HG02981 (cell line): ENCODE measurements around the gene RASEF.
"Not testable (repeated sequence)": the region's sequence is repeated elsewhere in the genome, so short reads cannot be mapped to it uniquely, and the experiment has no call there.

Experiments
- ATAC-seq: cut with Tn5 transposase; IDR thresholded peaks from one replicate; pipeline ENCODE4 v1.9.1; 2021; ENCODE audit warnings: mild to moderate bottlenecking, moderate library complexity; ENCODE audit not compliant: unreplicated experiment

The RASEF gene

DNA sequence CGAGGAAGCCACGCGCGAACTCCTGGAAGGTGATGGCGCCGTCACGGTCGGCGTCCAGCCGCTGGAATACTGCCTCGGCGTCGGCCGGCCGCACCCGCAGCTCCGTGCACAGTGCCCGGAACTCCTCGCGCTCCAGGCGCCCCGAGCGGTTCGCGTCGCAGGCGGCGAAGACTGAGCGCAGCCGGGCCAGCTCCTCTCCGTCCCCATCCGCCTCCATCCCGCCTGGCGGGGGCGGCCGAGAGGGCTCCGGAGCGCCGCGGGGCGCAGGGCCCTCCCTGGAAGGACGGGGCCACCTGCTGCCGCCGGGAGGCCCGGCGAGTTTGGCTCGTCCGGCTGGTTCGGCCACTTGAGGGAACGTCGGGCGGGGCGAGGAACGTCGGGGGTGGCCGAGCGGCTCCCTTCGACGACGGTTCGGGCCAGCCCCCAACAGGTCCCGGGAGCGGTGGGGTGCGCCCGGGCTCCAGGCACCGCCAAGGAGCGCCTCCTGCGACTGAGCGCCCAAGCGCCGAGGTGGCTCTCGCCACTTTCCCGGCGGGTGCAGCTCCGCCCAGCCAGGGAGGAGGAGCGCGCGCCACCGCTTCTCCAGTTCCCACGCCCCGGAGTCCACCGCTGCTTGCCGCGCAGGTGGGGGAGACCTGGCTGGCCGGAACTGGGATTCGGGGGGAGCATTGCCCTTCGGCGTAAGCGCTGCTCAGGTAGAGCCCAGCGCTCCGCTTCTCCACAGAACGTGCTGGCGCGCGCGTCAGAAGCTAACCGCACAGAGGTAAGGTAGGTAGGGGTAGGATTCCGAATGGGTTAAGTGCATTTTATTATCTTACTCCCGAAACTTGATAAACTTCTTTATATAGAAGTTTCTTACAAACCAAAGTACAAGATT is at the start of gene RASEF:
RASEF (minus strand) TSS at position 492 of the 877 bp plus-strand sequence; CDS start at position 217, 275 bp downstream.
- no peak for ATAC-seq

DNA sequence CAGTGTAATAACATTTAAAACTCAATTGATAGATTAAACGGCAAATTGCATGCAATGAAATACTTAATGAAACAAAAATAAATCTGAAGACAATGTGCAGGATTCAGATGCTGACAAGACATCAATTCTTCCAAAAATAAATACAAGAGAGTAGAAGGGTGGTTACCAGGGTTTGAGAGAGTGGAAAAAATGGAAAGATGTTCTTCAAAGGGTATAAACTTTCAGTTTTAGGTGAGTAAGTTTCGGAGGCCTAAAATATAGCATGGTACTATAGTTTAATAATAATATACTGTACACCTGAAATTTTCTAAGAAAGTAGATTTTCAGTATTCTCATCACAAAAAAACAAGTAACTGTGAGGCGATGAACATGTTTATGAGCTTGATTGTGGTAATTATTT is 48.2 kb upstream of the RASEF start:
- ATAC-seq = no peak

DNA sequence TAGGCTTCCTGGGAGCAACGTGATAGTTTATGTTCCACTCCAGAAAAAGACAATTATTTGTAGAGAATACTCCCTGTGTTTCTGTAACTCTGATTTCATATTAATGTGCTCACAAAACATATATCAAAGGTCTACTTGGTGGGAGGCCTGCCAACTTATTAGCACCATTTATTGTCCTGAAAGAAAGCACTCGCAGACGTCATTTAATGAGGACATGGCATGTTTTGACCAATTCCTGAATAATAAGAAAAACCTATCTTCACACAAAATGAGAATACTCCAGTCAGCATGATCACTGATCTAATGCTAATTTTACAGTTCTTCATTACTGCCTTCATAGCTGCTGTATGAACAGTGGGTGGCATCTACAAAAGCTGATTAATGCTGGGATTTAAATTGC is 46.4 kb upstream of the RASEF start:
- no peak for ATAC-seq

DNA sequence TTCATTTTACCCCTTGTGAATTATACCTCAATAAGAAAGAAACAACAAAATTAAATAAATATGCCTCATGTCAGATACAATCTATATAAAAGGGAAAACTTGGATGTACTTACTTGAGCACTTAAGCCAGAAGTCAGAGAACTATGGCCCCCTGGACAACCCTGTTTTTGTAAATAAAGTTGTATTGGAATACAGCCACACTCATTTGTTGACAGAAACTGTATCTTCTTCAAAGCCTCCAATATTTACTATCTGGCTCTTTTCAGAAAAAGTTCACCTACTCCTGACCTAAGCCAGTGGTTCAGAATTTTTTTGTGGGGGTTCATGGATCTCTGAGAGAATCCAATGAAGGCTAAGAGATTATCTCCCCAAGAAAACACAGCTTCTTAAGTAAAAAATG is 45.3 kb upstream of the RASEF start:
- no peak for ATAC-seq

DNA sequence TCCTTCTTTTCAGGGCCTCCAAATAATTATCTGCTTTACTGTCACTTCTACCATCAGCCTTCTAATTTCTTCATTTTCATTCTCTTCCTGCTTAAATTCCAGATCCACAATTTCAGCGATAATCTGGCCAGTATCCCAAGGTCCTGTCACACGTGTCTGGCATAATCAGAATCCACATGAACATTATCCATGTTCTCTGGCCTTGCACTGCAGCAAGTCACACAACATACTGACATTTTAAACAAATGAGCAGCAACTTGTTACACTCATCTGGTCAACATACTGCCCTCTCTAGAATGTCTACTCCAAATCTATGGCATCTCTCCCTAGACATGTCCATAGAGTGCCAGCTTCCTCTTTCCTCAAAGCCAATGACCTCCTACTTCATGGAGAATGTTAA is 43.8 kb upstream of the RASEF start:
- no peak for ATAC-seq

DNA sequence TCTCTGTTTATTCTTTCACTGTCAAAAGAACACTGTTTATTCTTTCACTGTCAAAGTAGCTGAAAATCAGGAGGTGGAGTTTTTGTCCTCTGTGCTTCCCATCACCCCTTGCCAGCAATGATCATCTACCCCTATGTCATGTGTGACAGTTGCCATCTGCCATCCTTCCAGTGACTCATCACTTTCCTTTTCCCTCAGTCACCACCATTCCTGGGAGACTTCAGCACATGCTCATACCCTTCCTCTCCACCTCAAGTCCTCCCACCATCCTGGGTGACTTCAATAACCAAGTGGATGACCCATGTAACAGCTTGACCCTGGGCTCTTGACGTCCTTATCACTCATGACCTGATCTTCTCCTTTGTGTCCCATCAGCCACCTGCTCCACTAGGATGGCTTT is 43.3 kb upstream of the RASEF start:
- no peak for ATAC-seq

DNA sequence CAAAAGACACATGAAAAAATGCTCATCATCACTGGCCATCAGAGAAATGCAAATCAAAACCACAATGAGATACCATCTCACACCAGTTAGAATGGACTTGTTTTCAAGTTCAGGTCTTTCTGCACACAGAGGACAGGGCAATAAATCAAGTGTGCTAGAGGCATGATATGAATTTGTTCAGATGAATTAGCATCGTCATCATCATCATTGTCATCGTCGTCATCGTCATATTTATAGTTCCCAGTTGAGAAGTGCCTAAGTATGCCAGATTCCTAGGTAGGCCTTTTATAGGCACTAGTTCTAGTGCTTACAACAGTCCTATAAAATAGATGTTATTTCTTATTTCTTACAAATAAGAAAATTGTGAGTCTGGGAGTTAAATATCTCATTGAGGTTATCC is 34.7 kb upstream of the RASEF start:
- no peak for ATAC-seq

DNA sequence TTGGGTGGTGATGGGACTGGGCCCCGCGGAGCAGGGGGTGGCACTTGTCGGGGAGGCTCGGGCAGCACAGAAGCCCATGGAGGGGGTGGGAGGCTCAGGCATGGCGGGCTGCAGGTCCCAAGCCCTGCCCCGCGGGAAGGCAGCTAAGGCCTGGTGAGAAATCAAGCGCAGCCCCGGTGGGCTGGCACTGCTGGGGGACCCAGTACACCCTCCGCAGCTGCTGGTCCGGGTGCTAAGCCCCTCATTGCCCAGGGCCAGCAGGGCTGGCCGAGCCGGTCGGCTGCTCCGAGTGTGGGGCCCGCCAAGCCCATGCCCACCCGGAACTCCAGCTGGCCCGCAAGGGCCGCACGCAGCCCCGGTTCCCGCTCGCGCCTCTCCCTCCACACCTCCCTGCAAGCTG is 30.4 kb upstream of the RASEF start:
- ATAC-seq = not testable (repeated sequence)

DNA sequence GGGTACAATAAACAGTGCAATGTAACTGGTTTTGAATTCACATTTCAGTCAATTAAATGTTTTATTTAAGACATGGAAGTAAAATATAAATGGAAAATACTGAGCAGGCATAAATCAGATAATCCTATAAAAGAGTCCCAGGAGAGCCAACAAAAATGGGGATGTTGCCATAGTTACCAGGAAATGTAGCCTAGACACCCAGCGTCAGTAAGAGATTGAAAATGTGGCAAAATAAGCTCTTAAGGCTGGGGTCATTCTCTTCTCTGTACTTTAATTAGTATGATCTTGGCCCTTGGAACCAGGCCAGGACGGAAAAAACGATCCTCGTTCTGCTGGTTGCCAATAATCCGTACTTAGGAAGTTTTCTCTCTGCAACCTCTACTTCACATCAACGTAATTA is 18.9 kb upstream of the RASEF start:
- no peak for ATAC-seq

DNA sequence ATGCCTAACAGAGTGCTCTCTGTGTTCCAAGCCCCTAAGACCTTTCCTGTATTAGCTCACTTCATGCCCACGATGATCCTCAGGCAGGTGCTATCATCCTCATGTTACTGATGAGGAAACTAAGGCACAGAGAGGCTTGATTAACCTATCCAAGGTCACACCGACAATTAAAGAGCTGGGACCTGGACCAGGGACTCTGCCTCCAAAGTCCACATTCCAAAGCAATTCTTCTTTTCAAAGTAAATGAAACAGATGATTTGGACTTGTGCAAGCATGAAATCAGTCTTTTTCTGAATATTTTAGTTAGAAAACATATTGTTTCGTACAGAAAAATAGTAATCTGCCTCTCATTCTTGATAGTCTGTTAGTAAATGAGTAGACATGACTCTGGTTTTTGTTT is 18.1 kb upstream of the RASEF start:
- no peak for ATAC-seq

DNA sequence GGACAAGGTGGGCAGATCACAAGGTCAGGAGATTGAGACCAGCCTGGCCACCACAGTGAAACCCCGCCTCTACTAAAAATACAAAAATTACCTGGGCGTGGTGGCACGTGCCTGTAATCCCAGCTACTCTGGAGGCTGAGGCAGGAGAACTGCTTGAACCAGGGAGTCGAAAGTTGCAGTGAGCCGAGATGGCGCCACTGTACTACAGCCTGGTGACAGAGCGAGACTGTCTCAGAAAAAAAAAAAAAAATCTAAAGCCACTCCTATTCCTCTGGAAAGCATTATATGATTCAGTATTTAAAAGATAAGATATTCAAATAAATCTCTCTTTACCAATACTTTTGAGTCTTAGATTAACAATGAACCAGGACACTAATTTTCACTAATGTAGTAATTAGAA is 13.0 kb upstream of the RASEF start:
- ATAC-seq = not testable (repeated sequence)

DNA sequence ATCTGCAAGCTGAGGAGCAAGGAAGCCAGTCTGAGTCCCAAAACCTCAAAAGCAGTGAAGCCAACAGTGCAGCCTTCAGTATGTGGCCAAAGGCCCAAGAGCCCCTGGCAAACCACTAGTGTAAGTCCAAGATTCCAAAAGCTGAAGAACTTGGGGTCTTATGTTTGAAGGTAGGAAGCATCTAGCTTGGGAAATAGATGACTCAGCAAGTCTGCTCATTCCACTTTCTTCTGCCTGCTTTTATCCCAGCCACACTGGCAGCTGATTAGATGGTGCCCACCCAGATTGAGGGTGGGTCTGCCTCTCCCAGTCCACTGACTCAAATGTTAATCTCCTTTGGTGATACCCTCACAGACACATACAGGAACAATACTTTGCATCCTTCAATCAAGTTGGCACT is 9.6 kb upstream of the RASEF start:
- ATAC-seq = not testable (repeated sequence)

DNA sequence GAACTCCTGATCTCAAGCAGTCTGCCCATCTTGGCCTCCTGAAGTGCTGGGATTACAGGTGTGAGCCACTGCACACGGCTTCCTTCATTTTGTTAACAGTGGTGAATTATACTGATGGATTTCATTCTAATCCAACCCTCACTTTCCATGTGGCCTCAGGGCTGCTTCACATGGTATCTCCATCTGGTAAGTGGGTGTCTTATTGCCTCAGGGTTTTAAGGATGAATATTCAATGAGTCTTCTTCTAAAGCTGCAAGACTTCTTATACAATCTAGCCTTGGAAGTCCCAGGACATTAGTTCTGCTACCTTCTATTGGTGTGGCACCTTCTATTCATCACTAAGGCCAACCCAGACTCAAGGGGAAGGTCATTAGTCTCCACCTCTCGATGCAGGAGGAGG is 8.7 kb upstream of the RASEF start:
- ATAC-seq = no peak

DNA sequence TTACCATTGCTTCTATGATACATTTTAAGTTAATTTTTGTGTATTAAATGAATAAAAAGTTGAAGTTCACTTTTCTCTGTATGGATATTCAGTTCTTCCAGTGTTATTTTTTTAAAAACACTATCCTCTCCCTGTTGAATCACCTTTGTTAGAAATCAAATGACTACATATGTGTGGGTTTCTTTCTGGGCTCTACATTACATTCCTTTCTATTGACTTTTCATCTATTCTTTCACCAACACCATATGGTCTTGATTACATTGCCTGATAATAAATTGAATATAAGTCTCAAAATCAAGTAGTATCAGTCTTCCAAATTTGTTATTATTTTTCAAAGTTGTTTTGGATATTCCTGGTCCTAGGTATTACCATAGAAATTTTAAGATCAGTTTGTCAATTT is 7.3 kb upstream of the RASEF start:
- no peak for ATAC-seq

DNA sequence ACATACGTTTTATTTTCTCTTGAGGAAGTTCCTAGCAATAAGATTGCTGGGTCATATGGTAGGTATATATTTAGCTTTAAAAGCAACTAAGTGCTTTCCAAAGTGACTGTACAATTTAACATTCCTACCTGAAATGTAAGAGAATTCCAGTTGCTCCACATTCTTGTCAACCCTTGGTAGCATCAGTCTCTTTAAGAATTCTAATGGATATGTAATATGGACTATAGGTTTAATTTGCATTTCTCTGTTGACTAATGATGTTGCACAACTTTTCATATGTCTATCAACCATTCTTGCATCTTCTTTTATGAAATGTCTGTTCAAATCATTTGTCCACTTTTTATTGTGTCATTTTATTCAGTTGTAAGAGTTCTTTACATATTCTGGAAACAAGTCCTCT is 6.7 kb upstream of the RASEF start:
- no peak for ATAC-seq

DNA sequence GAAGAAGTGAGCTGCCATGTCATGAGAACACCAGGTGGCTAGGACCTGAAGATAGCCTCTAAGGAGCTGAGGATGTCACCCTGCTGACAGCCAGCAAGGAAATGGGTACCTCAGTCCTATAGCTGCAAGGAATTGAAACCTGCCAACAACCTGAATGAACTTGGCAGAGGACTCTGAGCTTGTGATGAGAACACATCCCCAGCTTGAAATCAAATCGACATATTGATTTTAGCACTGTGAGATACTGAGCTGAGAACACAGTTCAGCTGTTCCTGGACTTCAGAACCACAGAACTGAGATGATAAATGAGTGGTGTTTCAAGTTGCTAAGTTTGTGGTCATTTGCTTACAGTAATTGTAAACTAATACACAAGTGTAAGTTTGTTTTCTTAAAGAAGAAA is 5.5 kb upstream of the RASEF start:
- ATAC-seq = no peak

DNA sequence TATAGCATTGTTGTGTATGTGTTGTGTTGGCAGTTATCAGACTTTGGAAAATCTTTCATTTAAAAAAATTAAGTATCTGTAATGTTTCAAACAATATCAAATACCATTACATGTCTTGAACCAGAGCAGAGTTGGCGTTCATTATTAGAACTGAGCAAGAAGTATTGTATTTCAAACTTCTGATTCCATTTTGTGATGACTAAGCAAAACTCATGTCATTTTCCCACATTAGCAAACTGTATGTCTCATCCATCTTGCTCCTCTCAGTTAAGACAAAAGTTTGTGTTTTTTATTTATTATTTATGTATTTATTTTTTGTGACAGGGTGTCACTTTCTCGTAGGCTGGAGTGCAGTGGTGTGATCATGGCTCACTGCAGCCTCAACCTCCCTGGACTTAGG is 4.6 kb upstream of the RASEF start:
- ATAC-seq = no peak

DNA sequence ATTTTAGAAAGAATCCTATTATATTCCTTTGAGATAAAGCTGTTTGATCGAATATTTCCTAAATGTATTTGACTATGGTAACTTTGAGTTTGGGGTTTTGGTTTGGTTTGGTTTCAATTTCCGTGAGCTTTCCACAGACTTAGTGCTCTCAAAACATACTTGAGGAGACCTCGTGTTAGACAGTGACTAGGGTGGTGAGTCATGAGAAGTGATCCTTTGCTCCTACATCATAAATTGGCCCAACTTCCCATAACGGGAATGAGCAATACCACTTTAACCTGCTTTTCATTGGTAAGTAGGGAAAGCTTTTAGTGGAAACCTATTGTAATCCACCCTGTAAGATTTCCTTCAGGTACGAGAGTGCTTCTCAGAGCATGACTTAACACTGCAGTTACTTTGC is 3.8 kb upstream of the RASEF start:
- ATAC-seq = no peak

DNA sequence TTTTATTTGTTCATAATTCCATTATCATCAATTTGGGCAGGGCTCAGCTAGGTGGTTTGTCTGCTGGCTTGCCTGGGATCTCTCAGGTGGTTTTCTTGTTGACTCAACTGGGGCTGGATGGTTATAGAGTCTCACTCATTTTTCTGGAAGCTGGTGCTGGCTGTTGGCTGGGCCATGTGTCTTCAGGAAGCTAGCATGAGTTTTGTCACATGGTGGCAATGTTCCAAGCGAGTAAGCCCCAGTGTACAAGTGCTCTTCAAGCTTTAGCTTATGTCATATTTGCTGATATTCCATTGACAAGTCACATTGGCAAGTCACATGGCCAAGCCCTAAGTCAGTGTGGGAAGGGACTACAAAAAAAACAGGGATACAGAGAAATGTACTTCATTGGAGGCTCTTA is 2.3 kb upstream of the RASEF start:
- ATAC-seq = no peak

DNA sequence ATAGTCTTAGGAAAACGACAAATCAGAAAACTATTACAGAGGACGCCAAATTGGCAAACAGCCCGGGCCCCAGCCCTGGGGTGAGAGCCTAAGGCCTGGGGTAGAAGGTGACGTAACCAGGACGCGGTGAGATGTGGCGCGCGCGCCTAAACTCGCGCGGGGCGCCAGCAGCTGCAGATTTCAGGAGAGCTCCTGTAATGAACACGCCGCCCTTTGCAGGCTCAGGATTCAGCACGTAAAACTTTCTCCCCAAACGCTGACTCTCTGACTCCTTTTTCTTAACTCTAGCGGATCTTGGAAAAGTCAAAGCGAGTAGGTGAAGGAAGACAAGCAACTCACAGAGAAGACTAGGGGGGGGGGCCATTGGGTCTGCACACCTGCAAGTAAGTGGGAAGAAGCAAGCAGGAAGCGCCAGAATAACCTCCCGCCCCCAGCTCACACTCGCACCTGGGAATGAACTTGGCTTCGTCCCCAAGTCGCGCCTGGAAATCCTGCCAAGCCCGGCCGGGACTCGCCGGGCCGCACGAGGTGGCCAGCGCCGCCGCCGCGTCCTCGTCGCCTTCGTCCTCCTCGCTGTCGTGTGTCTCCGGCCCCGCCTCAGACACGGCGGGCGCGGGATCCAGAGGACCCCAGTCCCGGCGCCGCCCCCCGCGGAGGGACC is 822 bp downstream of the RASEF start:
- ATAC-seq = no peak

DNA sequence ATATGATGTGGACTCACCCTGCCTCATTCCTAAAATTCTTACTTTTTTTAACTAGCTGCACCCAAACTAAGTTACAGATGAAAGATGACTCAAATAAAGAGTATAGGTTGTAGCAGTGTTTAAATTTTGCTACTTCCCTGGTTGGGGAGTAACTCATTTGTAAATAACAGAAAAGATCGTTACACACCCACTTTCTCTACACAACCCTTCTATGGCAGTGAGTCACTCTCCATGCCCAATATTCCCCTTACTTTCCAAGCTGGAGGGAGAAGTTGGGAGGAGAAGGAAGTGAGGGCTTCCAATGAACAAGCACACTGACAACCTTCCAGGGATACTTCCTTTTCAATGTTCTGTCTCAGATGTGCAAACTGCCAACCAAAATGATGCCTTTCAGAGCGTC is 1.9 kb downstream of the RASEF start:
- ATAC-seq = no peak

DNA sequence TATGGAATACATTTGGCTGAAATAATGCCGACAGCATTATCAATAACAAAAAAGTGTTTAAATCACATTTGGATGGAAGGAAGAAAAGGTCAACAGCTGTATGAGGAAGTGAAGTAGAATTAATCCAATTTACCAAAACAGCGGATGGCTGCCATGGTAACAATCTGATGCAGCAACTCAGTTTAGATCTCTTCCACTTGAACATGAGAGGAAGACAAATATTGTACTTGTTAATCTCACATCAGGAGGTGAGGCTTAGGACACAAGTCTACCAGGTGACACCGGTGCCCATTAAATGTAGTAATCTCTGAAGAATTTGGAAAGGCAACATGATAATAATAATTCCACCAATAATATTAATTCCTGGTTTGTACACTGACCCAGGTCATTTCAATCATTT is 2.4 kb downstream of the RASEF start:
- ATAC-seq = no peak

DNA sequence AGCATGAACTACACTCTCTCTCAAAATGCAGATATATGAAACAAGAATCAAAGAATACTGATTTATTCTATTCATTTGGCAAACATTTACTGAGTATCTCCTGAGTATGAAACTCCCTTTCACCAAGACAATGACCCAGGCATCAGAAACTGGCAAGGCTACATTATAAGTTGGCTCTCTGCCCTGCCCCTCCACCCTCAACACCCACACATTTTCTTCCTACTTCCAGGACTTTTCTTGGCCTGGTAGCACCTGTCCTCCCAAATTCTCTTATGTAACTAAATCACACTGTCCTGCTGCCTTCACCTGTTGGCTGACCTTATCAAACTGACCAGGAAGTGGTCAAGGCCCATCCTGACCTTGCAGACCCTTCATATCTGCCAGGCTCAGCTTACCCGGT is 3.5 kb downstream of the RASEF start:
- no peak for ATAC-seq
